ENCODE data around the gene CAPN9. TPM values are rescaled to one million over a fixed set of nuclear protein-coding genes. Genes with fewer than 3 reads are reported as not detected.

Gene CAPN9
- total RNA-seq, 1 donor from 2014 or later = not detected

DNA sequence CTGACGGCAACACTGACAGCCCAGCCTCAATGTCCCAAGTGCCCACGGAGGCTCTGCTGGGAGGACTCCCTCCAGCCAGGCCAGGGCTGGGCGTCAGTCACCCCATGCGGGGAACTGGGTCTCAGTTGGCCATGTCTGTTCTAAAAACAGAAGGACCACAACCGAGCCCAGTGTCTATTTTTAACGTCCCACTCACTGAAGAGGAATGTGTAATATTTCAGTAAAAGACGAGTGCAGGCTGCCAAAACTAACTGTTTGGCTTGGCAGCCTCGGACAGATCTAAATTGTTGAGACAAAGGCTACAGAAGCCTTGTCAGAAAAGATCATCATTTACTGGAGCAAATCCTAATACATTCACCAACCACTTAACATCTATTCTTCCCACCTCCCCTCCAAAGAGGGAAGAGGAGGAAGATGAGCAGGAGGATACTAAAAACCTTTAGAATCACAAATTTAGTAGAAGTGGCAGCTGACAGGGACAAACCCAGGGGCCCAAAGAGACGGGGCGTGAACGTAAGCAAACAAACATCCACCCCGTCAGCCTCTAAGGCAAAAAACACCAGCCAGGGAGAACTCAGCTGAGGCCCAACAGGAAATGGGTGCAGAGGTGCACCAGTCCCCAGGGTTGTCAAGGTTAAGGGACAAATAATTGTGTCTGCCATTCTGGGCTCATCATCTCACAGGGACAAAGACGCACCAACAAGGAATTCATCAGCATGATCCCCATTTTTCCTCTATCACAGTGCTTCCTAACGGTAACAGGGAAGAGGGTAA is 102.5 kb downstream of the CAPN9 start:
- DNase-seq (ENCODE audit: low spot score) = no peak
- Mint-ChIP-seq H3K9me3 (ENCODE audit: low read depth) (peaks cover 2% of the 10 kb centered on the region), H3K36me3 (ENCODE audit: low read depth) (peaks cover 55% of the 10 kb centered on the region), H3K27ac (ENCODE audit: unreplicated experiment) (peak overlapping the region; percentile 97), H3K4me3 (ENCODE audit: unreplicated experiment) (peak overlapping the region; percentile 26), H3K4me1 (ENCODE audit: low read depth) (peaks cover 98% of the 10 kb centered on the region), H3K27me3 (ENCODE audit: low read depth) (no peaks in the 10 kb centered on the region)
- TF ChIP-seq, protein P1, sequence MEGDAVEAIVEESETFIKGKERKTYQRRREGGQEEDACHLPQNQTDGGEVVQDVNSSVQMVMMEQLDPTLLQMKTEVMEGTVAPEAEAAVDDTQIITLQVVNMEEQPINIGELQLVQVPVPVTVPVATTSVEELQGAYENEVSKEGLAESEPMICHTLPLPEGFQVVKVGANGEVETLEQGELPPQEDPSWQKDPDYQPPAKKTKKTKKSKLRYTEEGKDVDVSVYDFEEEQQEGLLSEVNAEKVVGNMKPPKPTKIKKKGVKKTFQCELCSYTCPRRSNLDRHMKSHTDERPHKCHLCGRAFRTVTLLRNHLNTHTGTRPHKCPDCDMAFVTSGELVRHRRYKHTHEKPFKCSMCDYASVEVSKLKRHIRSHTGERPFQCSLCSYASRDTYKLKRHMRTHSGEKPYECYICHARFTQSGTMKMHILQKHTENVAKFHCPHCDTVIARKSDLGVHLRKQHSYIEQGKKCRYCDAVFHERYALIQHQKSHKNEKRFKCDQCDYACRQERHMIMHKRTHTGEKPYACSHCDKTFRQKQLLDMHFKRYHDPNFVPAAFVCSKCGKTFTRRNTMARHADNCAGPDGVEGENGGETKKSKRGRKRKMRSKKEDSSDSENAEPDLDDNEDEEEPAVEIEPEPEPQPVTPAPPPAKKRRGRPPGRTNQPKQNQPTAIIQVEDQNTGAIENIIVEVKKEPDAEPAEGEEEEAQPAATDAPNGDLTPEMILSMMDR (IDR thresholded peaks at IDR 0.05) = no peak

DNA sequence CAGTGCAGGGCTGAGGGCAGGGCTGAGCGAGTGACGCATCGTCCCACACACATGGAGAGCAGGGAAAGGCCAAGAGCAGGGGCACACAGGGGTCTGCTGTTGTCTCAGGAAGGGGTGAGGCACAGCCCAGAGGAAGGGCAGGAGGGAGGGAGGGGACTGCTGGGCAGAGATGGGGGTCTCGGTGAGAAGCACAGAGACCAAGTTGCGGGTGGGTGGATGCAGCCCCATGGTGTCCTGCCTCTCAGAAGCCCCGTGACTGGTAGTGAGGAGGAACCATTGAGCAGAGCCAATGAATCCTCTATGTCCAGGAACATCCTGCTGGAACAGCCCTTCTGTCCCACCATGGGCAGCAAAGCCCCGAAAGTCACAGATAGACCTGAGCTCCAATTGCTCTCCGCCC is 103.4 kb downstream of the CAPN9 start:
- peak overlapping the region; percentile 97 for H3K27ac Mint-ChIP-seq (ENCODE audit: unreplicated experiment)
- peak overlapping the region; percentile 26 for H3K4me3 Mint-ChIP-seq (ENCODE audit: unreplicated experiment)
- peaks cover 2% of the 10 kb centered on the region for H3K9me3 Mint-ChIP-seq (ENCODE audit: low read depth)
- peaks cover 98% of the 10 kb centered on the region for H3K4me1 Mint-ChIP-seq (ENCODE audit: low read depth)
- no peaks in the 10 kb centered on the region for H3K27me3 Mint-ChIP-seq (ENCODE audit: low read depth)
- DNase-seq (ENCODE audit: low spot score) = no peak
- TF ChIP-seq, protein P1 (IDR thresholded peaks at IDR 0.05) = no peak
- H3K36me3 Mint-ChIP-seq (ENCODE audit: low read depth) = peaks cover 61% of the 10 kb centered on the region

DNA sequence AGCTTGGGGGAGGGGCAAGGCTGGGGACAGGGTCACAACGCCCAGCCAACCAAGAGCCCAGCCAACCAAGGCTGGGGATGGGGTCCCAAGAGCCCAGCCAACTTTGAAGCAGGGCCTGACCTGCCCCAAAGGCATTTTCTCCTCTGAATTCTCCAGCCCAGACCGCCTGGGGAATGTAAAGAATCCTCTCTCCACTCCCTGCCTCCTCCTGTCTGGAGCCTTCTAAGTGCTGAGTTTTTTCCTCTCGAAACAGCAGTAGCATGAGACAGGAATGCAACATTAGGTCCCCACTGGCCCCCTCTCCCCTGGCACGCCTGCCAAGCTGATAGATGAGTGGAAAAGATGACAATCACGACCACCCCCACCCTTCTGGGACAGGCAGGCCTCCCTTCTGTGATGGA is 104.1 kb downstream of the CAPN9 start:
- H3K27ac Mint-ChIP-seq (ENCODE audit: unreplicated experiment) = peak overlapping the region; percentile 97
- peaks cover 2% of the 10 kb centered on the region for H3K9me3 Mint-ChIP-seq (ENCODE audit: low read depth)
- H3K27me3 Mint-ChIP-seq (ENCODE audit: low read depth) = no peaks in the 10 kb centered on the region
- DNase-seq (ENCODE audit: low spot score) = no peak
- TF ChIP-seq, protein P1 (IDR thresholded peaks at IDR 0.05) = peak; percentile 6
- peaks cover 64% of the 10 kb centered on the region for H3K36me3 Mint-ChIP-seq (ENCODE audit: low read depth)
- H3K4me1 Mint-ChIP-seq (ENCODE audit: low read depth) = peaks cover 98% of the 10 kb centered on the region
- no peak overlapping the region for H3K4me3 Mint-ChIP-seq (ENCODE audit: unreplicated experiment)

Other genes with a start within 250 kb of the CAPN9 start
- gene COG2, start 104.9 kb upstream of the CAPN9 start, total RNA-seq = 24.1 to 28.6 TPM (median 26.8 TPM) in 3 replicates
- 18.1 to 119 TPM (median 118 TPM) in 3 replicates for gene AGT, start 33.3 kb upstream of the CAPN9 start, total RNA-seq
- 474 to 505 TPM (median 492 TPM) in 3 replicates for gene C1orf198, start 121.1 kb downstream of the CAPN9 start, total RNA-seq
- gene TTC13, start 231.5 kb downstream of the CAPN9 start, total RNA-seq = 24.9 to 36.5 TPM (median 27.1 TPM) in 3 replicates
- gene ARV1, start 231.7 kb downstream of the CAPN9 start, total RNA-seq = 14.0 to 20.4 TPM (median 15.5 TPM) in 3 replicates